ENCODE measurements around the gene TSPAN11. TPM values are rescaled to one million over a fixed set of nuclear protein-coding genes. Genes with fewer than 3 reads are reported as not detected.

The TSPAN11 gene
- total and polyA plus RNA-seq, 2 experiments from 2014 or later: 2.1 to 6.0 TPM

- TF ChIP-seq, protein P1, sequence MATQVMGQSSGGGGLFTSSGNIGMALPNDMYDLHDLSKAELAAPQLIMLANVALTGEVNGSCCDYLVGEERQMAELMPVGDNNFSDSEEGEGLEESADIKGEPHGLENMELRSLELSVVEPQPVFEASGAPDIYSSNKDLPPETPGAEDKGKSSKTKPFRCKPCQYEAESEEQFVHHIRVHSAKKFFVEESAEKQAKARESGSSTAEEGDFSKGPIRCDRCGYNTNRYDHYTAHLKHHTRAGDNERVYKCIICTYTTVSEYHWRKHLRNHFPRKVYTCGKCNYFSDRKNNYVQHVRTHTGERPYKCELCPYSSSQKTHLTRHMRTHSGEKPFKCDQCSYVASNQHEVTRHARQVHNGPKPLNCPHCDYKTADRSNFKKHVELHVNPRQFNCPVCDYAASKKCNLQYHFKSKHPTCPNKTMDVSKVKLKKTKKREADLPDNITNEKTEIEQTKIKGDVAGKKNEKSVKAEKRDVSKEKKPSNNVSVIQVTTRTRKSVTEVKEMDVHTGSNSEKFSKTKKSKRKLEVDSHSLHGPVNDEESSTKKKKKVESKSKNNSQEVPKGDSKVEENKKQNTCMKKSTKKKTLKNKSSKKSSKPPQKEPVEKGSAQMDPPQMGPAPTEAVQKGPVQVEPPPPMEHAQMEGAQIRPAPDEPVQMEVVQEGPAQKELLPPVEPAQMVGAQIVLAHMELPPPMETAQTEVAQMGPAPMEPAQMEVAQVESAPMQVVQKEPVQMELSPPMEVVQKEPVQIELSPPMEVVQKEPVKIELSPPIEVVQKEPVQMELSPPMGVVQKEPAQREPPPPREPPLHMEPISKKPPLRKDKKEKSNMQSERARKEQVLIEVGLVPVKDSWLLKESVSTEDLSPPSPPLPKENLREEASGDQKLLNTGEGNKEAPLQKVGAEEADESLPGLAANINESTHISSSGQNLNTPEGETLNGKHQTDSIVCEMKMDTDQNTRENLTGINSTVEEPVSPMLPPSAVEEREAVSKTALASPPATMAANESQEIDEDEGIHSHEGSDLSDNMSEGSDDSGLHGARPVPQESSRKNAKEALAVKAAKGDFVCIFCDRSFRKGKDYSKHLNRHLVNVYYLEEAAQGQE (IDR thresholded peaks at IDR 0.05; ENCODE audit: unreplicated experiment): no peak
- TF ChIP-seq JUNB (IDR thresholded peaks at IDR 0.05; ENCODE audit: unreplicated experiment): no peak
- TF ChIP-seq ZNF114 (CRISPR knock-in tag; IDR thresholded peaks at IDR 0.05): no peak
These were observed 88.7 kb downstream of the TSPAN11 start (continued) for GRCh38 chr12:31015215-31015614.

DNA sequence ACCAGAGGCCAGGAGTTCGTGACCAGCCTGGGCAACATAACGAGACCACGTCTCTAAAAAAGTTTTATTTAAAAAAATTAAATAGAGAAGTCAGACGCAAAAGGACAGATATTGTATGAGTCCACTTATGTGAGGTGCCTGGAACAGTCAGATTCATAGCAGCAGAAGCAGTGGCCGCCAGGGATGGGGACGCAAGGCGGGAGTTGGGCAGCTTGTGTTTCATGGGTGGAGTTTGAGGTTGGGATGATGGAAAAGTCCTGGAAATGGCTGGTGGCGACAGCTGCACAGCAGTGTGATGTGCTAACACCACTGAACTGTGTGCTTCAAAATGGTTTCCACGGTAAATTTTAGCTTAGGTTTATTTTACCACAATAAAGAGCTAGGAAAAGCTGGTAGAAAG lies 89.5 kb downstream of the TSPAN11 start:
- Histone ChIP-seq H3K27ac (ENCODE audit: low read depth) (no peak overlapping the region), H2AFZ (no peak overlapping the region), H4K20me1 (replicated peaks; ENCODE audit: insufficient read depth) (no peaks in the 10 kb centered on the region), H3K4me1 (ENCODE audit: insufficient read depth) (no peaks in the 10 kb centered on the region), H3K36me3 (ENCODE audit: insufficient read depth) (no peaks in the 10 kb centered on the region), H3K4me2 (no peak overlapping the region), H3K9me2 (ENCODE audit: insufficient read depth) (no peaks in the 10 kb centered on the region), H3K27me3 (ENCODE audit: insufficient read depth) (no peaks in the 10 kb centered on the region), H3F3A (replicated peaks; ENCODE audit: low read depth) (no peaks in the 10 kb centered on the region), H3K79me2 (replicated peaks; ENCODE audit: insufficient read depth) (no peaks in the 10 kb centered on the region), H3K4me3 (no peak overlapping the region)
- DNase-seq (ENCODE audit: low spot score) (no peak), ATAC-seq (no peak)
- peaks cover 18% of the 10 kb centered on the region; the same call in 2 of the 3 replicates for H3K4me1 Mint-ChIP-seq
- H3K27me3 Mint-ChIP-seq (ENCODE audit: insufficient read depth, low read depth, poor library complexity): peaks cover 8% of the 10 kb centered on the region
- H3K9me3 Mint-ChIP-seq: peaks cover 6% of the 10 kb centered on the region; the same call in 2 of the 3 replicates
- H3K36me3 Mint-ChIP-seq (ENCODE audit: low read depth): peaks cover 6% of the 10 kb centered on the region; the same call in 2 of the 3 replicates
- no peak overlapping the region for H3K27ac Mint-ChIP-seq
- H3K4me3 Mint-ChIP-seq: no peak overlapping the region
- TF ChIP-seq CREB1 (CRISPR knock-in tag; IDR thresholded peaks at IDR 0.05; ENCODE audit: low read depth) (no peak), ZNF114 (CRISPR knock-in tag; IDR thresholded peaks at IDR 0.05) (no peak), EZH2 (IDR thresholded peaks at IDR 0.05; ENCODE audit: low read depth, unreplicated experiment) (no peak), NANOG (IDR thresholded peaks at IDR 0.05; ENCODE audit: borderline replicate concordance) (no peak), CTCF (conservative IDR thresholded peaks at IDR 0.05; ENCODE audit: low read depth in 2 of 2) (no peak), ZNF462 (CRISPR knock-in tag; IDR thresholded peaks at IDR 0.05) (no peak), ZNF331 (CRISPR knock-in tag; IDR thresholded peaks at IDR 0.05; ENCODE audit: low read depth) (no peak), JUNB (IDR thresholded peaks at IDR 0.05; ENCODE audit: unreplicated experiment) (no peak)
- TF ChIP-seq, protein P1 (IDR thresholded peaks at IDR 0.05; ENCODE audit: unreplicated experiment): no peak

Measured in GM23338 (cell line).